ENCODE measurements around the gene DEPDC5.

DNA sequence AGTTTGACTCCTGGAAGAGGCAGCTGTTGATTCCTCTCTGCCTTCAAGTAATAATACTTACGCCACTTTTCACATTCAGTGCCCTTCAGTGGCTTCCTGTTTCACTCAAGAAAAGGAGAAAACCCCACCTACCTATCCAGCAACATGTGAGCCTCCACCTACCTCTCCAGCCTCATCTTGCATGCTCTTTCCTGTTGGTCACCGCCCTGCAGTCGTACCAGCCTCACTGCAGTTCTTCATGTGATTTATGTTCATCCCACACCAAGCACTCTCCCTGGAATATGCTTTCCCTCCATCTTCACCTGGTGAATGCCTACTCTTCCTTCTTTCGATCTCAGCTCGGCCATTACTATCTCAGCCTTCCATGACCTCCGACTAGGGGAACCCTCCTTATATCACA is 168.7 kb downstream of the DEPDC5 start:
- TF ChIP-seq, protein P1, sequence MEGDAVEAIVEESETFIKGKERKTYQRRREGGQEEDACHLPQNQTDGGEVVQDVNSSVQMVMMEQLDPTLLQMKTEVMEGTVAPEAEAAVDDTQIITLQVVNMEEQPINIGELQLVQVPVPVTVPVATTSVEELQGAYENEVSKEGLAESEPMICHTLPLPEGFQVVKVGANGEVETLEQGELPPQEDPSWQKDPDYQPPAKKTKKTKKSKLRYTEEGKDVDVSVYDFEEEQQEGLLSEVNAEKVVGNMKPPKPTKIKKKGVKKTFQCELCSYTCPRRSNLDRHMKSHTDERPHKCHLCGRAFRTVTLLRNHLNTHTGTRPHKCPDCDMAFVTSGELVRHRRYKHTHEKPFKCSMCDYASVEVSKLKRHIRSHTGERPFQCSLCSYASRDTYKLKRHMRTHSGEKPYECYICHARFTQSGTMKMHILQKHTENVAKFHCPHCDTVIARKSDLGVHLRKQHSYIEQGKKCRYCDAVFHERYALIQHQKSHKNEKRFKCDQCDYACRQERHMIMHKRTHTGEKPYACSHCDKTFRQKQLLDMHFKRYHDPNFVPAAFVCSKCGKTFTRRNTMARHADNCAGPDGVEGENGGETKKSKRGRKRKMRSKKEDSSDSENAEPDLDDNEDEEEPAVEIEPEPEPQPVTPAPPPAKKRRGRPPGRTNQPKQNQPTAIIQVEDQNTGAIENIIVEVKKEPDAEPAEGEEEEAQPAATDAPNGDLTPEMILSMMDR (IDR thresholded peaks at IDR 0.05) = no peak
- TF ChIP-seq POLR2A (IDR thresholded peaks at IDR 0.05) (no peak), POLR2AphosphoS5 (IDR thresholded peaks at IDR 0.05; ENCODE audit: insufficient read depth in 1 of 2, low read depth in 1 of 2) (no peak)

Data from vagina (tissue), 2 donors.